Measurements from ENCODE around the gene TNK2.

DNA sequence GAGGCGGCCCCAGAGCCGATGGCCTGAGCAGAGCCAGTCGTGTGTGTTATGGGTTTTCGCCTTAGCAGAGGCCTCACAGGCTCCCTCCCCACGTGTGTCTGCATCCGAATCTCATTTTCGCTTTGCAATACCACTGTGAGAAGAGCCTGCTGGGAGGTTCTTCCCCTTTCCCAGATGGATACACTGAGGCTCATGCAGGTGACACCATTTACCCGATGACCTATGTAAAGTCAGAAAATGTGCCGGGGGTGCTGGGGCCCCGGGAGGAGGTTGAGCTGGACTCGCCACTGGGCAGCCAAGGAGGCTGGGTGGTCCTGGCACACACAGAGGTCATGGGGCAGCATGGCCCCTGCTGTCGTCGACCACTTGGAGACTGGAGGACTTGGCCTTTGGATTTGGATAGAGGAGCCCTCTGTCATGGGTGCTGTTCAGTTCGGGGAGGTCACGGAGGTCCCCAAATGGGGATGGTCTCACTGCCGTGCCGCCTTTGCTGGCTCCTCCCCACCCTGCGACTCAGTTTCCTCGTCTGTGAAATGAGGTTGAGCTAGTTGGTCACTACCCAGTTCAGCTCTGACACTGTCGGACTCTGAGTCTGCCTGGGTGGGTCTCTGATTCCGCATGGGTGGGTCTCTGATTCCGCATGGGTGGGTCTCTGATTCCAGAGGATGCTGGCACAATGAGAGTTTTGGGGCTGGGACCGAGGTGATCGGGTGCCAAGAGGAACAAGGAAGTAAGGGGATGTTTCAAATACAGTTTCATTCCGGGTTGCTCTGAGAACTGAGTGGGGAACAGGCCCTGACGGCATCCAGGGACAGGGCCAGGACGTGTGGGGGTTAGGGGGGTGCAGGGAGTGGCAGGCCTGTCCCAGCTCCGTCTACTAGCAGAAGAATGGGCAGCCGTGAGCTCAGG lies 73.4 kb downstream of the TNK2 start:
- TF ChIP-seq EZH2 (IDR thresholded peaks at IDR 0.05; ENCODE audit: insufficient read depth, poor library complexity, severe bottlenecking) = no peak
- TF ChIP-seq EZH2phosphoT487 (IDR thresholded peaks at IDR 0.05; ENCODE audit: insufficient read depth, low read depth) = no peak

Measured in GM23248 (cell line).